Panc1 (cell line): Measurements from ENCODE around the gene MRAS. TPM values are rescaled to one million over a fixed set of nuclear protein-coding genes. Genes with fewer than 3 reads are reported as not detected.

Experiments
- ATAC-seq: fragments of 200-7000 bp; cut with Tn5 transposase; 2 replicates; pipeline ENCODE4 v1.9.1; 2020; ENCODE audit warnings: mild to moderate bottlenecking, moderate library complexity
- BruUV-seq: library from RNA; stranded (reverse); fragments of 400-500 nt; replicated peaks from 2 replicates; lab custom pipeline; 2021; lab: Mats Ljungman, UMichigan
- CTCF ChIA-PET: fragments of 300-600 bp; sonication (Branson Sonifier 250); formaldehyde crosslinking; loops from one replicate; lab custom pipeline; 2022; ENCODE audit warnings: antibody characterized with exemption; lab: Charles Lee
- POLR2A ChIA-PET: fragments of 300-600 bp; sonication (Branson Sonifier 250); formaldehyde crosslinking; loops from one replicate; lab custom pipeline; 2022; ENCODE audit warnings: antibody characterized with exemption; lab: Charles Lee
- DNase-seq: peaks from one replicate; pipeline ENCODE4 v3.0.0-alpha.2; 2010; ENCODE audit warnings: low read depth, low spot score
- H3K27ac ChIP-seq: 2 replicates; pipeline ENCODE4 v1.5.1; 2011; ENCODE audit warnings: mild to moderate bottlenecking, low read length, inconsistent platforms
- H3K27me3 ChIP-seq: fragments of 200-500 bp; sonication (Bioruptor generic); 2 replicates; pipeline ENCODE4 v1.6.0; 2014; ENCODE audit warnings: low read length, inconsistent platforms; ENCODE audit not compliant: control insufficient read depth, insufficient read depth
- H3K36me3 ChIP-seq: fragments of 200-500 bp; sonication (Bioruptor generic); 2 replicates; pipeline ENCODE4 v1.5.1; 2014; ENCODE audit warnings: inconsistent platforms, mild to moderate bottlenecking, low read length, moderate library complexity; ENCODE audit not compliant: control insufficient read depth, insufficient read depth
- H3K4me1 ChIP-seq: 2 replicates; pipeline ENCODE4 v1.5.1; 2011; ENCODE audit warnings: inconsistent platforms, mild to moderate bottlenecking, low read length, moderate library complexity; ENCODE audit not compliant: control insufficient read depth, insufficient read depth
- H3K4me3 ChIP-seq, 2 experiments: 2 replicates each; pipeline ENCODE4 v1.5.1; 2011 to 2012; ENCODE audit warnings: low read depth in 2 of 2, low read length in 2 of 2, mild to moderate bottlenecking in 2 of 2, inconsistent platforms in 1 of 2, moderate library complexity in 1 of 2
- H3K9me3 ChIP-seq: fragments of 200-500 bp; sonication (Bioruptor generic); 2 replicates; pipeline ENCODE4 v1.5.1; 2014; ENCODE audit warnings: low read depth, mild to moderate bottlenecking, inconsistent platforms, low read length, moderate library complexity; ENCODE audit not compliant: control insufficient read depth, insufficient read depth
- CTCF ChIP-seq: fragments of 450-650 bp; IDR thresholded peaks from 2 replicates; pipeline ENCODE4 v1.5.1; 2017; ENCODE audit warnings: mild to moderate bottlenecking
- POLR2AphosphoS5 ChIP-seq: IDR thresholded peaks from 2 replicates; pipeline ENCODE4 v1.6.1; 2012; ENCODE audit warnings: mild to moderate bottlenecking, low read depth, low read length, moderate library complexity
- REST ChIP-seq, 2 experiments: IDR thresholded peaks; 2 replicates each; pipeline ENCODE4 v1.6.1; 2011 to 2012; ENCODE audit warnings: low read depth in 2 of 2, control low read depth in 1 of 2, low read length in 1 of 2, mild to moderate bottlenecking in 1 of 2, moderate library complexity in 1 of 2; ENCODE audit not compliant: insufficient read depth in 1 of 2
- SIN3A ChIP-seq: IDR thresholded peaks from 2 replicates; pipeline ENCODE4 v1.6.1; 2012; ENCODE audit warnings: low read depth, mild to moderate bottlenecking, low read length, moderate library complexity, borderline replicate concordance; ENCODE audit not compliant: insufficient read depth
- TCF7L2 ChIP-seq: IDR thresholded peaks from 2 replicates; pipeline ENCODE4 v1.6.1; 2011; ENCODE audit warnings: mild to moderate bottlenecking, low read depth, low read length, inconsistent platforms
- in situ Hi-C: cut with HindIII; loops from 2 replicates; pipeline ENCODE4 v1.10.0; 2016; ENCODE audit warnings: low sequenced_read_pairs, low pct_unique_long_range_greater_than_20kb
- intact Hi-C: fragments of 100-400 bp; cut with micrococcal nuclease; formaldehyde crosslinking; loops from one replicate; pipeline ENCODE4 v1.10.0; 2022; ENCODE audit not compliant: unreplicated experiment
- total RNA-seq: library from RNA; stranded (reverse); gene quantifications from one replicate; pipeline ENCODE4 v1.2.1, GENCODE V29; 2021; ENCODE audit not compliant: unreplicated experiment

MRAS gene
- total RNA-seq, 1 experiment from 2014 or later = 14.2 TPM

- Histone ChIP-seq H3K4me3 (no peak overlapping the region), H3K27me3 (no peaks in the 10 kb centered on the region), H3K4me1 (no peaks in the 10 kb centered on the region), H3K9me3 (no peaks in the 10 kb centered on the region), H3K27ac (no peak overlapping the region), H3K36me3 (no peaks in the 10 kb centered on the region)
- DNase-seq (no peak), ATAC-seq (no peak)
- TF ChIP-seq SIN3A = no peak
- ChIA-PET POLR2A (interaction anchor here (0.6 kb wide), 1 partner anchor 661 kb away, joined by 6 read pairs; no protein-coding TSS in a partner anchor), CTCF (interaction anchor here (0.7 kb wide), 1 partner anchor 46 kb away, joined by 3 read pairs; no protein-coding TSS in a partner anchor)
- intact Hi-C loops (no loop called here), in situ Hi-C loops (no loop called here)
- no TSS peak for BruUV-seq
These were observed 47.7 kb upstream of the MRAS start for GRCh38 chr3:138300647-138301046.

GRCh38 chr3:138303474-138303873 lies 44.9 kb upstream of the MRAS start:
- H3K9me3 ChIP-seq = peaks cover 5% of the 10 kb centered on the region; the same call in 1 of the 2 replicates
- no peak for ATAC-seq
- H3K27ac ChIP-seq = no peak overlapping the region
- H3K4me3 ChIP-seq = no peak overlapping the region
- H3K27me3 ChIP-seq = no peaks in the 10 kb centered on the region
- in situ Hi-C loops = no loop called here
- ChIA-PET CTCF (no interaction called here), POLR2A (no interaction called here)
- no peaks in the 10 kb centered on the region for H3K36me3 ChIP-seq
- no peak for TF ChIP-seq POLR2AphosphoS5
- TF ChIP-seq REST (IDR thresholded peaks at IDR 0.05; ENCODE audit: insufficient read depth in 1 of 2, low read depth in 2 of 2, low read length in 1 of 2) = no peak
- TF ChIP-seq CTCF = no peak
- TF ChIP-seq TCF7L2 = no peak
- TF ChIP-seq SIN3A = no peak
- no TSS peak for BruUV-seq
- intact Hi-C loops = no loop called here
- H3K4me1 ChIP-seq = no peaks in the 10 kb centered on the region
- no peak for DNase-seq

GRCh38 chr3:138307899-138308298 lies 40.5 kb upstream of the MRAS start:
- in situ Hi-C loops = no loop called here
- H3K36me3 ChIP-seq = no peaks in the 10 kb centered on the region
- BruUV-seq = no TSS peak

More at GRCh38 chr3:138307899-138308298, 40.5 kb upstream of the MRAS start:
- DNase-seq (no peak), ATAC-seq (no peak)
- POLR2A ChIA-PET = no interaction called here
- Histone ChIP-seq H3K27ac (no peak overlapping the region), H3K4me1 (no peaks in the 10 kb centered on the region), H3K27me3 (peaks cover 14% of the 10 kb centered on the region), H3K4me3 (no peak overlapping the region), H3K9me3 (peaks cover 11% of the 10 kb centered on the region; the same call in 1 of the 2 replicates)
- TF ChIP-seq SIN3A = no peak
- TF ChIP-seq TCF7L2 = no peak
- TF ChIP-seq REST (IDR thresholded peaks at IDR 0.05; ENCODE audit: insufficient read depth in 1 of 2, low read depth in 2 of 2, low read length in 1 of 2) = no peak
- TF ChIP-seq POLR2AphosphoS5 = no peak
- no peak for TF ChIP-seq CTCF
- intact Hi-C loops = no loop called here
- CTCF ChIA-PET = no interaction called here
